HG03108 (cell line): ENCODE measurements around the gene TSSC4.

Experiments used
- ATAC-seq: cut with Tn5 transposase; IDR thresholded peaks from one replicate; pipeline ENCODE4 v1.9.1; 2021; ENCODE audit warnings: moderate library complexity; ENCODE audit not compliant: unreplicated experiment

TSSC4 gene

GRCh38 chr11:2368851-2369180 lies 31.7 kb upstream of the TSSC4 start:
- no peak for ATAC-seq

DNA sequence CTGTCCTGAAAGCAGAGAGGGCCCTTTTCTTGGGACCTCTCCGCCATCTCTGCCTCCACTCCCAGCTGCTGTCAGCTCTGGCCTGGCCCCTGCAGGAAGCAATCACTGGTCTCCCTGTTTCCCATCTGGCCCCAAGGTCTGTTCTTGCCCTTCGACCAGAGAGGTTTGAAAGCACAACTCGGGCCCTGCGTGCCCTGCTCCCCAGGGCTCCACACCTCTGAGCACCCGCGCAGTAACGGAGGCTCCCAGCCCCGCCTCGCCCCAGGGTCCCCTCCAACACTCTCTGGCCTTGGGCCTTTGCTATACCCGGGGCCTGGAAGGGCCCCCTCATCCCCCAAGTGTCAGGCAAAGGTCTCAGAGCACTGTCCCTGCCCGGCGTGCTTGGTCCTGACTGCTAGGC lies 31.2 kb upstream of the TSSC4 start:
- no peak for ATAC-seq

DNA sequence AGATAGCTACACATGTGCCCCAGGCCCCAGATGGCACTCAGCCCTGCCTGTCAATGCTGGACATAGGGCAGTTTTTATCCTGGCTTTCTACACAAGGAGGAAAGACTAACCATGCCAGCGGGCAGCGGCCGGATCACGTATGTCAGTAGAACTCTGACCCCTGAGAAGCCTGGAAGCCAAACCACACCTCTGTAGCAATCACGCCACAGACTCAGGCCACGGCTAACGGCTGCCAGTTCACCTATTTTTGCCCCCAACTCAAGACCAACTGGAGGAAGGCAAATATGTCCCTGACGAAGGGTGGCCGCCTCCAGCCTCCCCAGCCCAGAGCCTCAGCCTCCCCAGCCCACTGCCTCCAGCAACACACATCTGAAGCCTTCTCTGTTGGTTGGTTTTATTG lies 30.7 kb upstream of the TSSC4 start:
- ATAC-seq: no peak

DNA sequence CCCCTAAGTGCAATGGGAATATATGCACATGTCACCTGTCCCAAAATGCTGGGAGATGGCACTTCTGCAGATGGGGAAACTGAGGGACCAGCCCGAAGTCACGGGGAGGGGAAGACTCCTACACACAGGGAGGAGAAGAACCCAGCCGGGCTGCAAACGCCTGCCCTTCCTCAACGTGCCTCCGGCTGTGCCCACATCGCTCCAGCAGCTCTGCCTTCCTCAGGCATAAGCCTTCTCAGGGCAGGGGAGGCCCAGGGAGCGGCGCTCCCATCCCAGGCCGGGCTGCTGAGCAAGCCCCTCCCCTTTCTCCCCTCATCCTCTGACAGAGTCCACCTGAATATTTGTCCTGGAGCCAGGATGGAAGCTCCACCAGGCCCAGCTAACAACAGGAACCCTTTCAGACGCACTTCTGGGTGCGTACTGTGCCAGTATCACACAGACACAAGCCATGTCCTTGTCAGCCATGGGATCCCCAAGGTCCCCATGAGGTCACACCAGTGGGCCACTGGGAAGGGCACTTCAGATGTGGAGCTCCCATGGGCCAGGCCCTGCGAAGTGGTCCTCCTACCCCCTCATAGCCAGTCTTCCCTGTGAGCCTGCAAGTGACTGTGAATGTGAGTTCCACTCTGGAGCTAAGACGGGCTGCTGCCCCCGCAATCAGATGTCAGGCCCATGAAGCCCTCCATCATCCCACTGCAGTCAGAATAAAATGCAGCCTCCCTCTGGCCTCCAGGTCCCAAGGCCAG lies 25.9 kb upstream of the TSSC4 start:
- ATAC-seq: no peak

DNA sequence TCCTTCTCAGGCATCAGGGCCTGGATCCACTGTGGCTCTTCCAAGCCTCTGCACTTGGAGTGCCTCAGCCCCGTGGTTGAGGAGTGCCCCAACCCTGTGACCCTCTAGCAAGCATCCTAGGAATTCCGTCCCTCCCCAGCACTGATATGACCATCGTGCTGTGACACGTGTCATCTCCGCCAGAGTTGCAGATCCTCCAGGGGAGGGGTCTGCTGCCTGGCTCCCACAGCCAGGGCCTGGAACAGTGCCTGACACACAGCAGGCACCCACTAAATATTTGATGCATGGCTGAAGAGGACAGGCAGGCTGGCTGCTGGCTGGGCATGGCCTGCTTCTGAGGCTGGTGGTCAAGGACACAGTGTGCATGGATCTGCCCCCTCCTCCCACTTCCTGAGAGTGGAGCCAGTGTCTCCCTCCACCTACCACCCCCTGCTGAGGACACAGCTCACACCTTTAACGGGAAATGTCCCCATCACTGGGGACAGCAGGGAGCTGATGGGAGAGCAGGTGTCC lies 25.2 kb upstream of the TSSC4 start:
- ATAC-seq: no peak

DNA sequence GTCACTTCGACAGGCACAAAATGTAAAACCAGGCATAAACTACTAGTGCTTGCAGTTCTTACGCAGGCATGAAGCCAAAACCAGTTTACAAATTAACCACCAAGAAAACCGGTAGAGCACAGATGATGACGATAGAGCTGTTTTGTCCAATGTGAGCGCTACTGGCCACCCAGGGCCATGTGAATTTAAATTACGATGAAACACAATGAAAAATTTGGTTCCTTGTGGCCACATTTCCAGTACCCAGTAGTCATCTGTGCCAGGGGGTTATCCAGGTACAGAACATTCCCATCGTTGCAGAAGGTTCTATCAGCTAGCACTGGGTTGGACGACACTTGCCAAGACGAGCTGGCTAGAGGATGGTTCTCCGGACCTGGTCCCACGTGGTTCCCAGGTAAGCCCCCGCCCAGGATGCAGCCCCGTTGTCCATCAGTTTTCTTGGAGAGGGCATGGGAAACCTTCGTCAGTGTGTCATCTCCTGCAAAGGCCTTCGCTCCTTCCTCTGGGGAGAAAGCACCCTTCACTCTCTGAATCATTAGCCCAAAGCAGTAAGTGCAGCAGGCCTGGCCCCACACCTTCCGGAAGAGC lies 24.5 kb upstream of the TSSC4 start:
- no peak for ATAC-seq

DNA sequence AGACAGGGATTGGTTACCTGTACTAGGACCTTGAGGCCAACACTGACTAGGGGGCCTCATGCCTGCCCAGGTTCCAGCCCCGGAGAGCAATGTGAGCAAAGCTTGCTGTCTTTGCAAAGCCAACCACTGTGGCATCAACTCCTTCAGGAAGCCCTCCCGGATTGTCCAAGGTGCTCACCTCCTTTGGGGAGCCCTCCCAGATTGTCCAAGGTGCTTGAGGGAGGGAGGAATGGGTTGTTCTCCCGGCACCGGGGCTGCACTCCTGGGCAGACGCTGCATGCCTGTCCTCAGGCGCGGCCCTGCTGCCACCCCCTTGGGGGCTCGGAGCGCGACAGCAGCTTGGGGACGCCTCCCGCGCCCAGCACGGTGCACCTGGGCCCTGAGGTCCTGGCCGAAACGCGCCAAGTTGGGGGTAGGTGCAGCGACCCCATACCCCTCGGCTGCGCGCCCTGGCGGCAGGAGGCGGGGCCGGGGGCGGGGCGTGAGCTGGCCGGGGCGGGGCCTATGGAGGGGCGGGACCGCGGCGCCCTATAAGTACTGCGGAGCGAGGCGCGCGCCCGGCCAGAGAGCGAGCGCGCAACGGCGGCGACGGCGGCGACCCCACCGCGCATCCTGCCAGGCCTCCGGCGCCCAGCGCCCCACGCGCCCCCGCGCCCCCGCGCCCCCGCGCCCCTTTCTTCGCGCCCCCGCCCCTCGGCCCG lies 23.6 kb upstream of the TSSC4 start, which contains the start of gene CD81:
TSS of gene CD81 (plus strand) at position 560 of the 701 bp plus-strand sequence. CDS start 240 bp downstream, outside the sequence.
- ATAC-seq: no peak

DNA sequence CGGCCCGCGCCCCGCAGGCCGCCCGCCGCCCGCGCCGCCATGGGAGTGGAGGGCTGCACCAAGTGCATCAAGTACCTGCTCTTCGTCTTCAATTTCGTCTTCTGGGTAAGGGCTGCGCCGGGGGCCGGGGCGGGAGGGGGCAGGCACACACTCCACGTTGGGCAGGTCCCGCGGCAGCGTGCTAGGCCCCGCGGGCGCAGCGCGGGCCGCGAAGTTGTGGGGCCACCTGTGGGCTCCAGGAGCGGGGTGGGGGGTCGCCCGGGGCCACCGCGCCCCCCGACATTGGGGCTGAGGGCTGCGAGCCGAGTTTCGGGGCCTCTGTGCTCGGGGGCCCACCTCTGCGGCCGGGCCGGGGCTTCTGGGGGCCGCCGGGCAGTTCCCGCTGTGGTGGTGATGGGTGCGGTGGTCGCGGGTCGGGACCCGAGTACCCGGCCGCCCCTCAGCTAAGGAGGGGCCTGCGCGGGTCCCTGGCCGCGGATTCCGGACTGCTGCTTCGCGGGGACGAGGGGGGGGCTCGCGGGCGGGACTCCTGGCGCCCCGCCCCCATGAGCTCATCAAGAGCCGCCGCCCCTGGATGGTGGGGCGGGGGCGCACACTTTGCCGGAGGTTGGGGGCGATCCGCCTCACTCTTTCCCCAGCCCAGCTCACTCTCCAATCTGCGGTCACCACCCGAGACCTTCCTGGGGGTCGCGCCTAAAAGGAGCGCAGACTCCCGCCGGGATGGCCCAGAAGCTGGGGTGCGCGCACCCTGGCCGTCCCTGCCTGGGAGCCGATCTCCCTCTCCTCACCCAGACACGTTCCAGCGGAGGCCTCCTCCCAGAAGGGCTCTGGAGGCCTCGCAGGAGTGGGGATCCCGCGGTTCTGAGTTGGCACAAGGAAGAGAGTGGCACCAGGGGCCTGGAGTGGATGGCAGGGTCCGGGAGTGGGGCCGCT lies 22.8 kb upstream of the TSSC4 start:
- ATAC-seq: no peak

DNA sequence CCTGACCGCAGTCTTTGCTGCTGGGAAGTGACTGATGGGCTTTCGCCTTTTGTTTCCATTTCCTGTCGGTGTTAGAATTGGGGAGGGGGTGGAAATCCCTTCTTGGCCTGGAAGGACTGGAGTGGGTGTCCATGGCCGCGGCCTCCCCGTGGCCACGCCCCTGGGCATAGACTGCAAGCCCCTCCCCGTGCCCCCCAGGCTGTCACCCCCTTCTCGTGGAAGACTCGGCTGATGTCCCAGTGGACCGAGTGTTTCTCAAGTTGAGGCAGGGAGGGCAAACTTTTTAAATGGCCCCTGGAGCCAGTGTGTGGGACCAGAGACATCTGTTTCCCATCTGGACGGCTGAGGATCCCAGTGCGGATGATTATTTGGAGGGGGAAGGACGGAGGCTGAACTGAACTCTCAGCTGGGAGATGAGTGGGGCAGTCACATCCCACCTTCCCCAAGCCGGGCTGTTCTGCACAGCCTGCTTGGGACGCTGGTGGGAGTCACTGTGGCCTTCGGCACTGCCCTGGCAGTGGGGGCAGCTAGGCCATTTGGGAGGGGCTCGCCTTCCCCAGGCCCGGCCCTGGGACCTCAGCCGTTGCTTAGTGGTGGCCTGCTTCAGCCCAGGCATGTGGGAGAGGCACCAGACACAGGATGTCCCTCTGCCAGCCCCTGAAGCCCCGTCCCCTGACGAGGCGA lies 21.9 kb upstream of the TSSC4 start:
- ATAC-seq: no peak

GRCh38 chr11:2379466-2380174 lies 20.9 kb upstream of the TSSC4 start:
- ATAC-seq: no peak

- ATAC-seq: no peak
These were observed 20.2 kb upstream of the TSSC4 start for GRCh38 chr11:2380396-2380795.

GRCh38 chr11:2380807-2381350 lies 19.7 kb upstream of the TSSC4 start:
- ATAC-seq: no peak

GRCh38 chr11:2381494-2382128 lies 18.9 kb upstream of the TSSC4 start:
- ATAC-seq: no peak

DNA sequence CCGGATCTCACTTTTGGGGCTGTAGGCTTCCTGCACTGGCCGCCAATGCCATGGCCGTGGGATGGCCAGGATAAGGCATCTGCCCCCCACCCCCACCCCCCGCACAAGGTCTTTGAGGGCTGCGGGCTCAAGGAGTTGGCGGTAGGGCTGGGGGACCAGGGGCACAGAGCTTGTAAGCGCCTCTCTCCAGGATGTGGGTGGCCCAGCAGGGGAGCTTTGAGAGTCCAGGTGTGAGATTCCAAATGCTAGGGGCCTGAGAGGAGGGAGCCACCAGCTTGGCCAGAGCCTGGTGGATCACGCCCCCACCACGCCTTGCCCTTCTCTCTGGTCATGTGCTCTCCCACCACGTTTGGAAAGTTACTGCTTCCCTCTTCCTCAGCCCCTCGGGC lies 18.4 kb upstream of the TSSC4 start:
- ATAC-seq: no peak

DNA sequence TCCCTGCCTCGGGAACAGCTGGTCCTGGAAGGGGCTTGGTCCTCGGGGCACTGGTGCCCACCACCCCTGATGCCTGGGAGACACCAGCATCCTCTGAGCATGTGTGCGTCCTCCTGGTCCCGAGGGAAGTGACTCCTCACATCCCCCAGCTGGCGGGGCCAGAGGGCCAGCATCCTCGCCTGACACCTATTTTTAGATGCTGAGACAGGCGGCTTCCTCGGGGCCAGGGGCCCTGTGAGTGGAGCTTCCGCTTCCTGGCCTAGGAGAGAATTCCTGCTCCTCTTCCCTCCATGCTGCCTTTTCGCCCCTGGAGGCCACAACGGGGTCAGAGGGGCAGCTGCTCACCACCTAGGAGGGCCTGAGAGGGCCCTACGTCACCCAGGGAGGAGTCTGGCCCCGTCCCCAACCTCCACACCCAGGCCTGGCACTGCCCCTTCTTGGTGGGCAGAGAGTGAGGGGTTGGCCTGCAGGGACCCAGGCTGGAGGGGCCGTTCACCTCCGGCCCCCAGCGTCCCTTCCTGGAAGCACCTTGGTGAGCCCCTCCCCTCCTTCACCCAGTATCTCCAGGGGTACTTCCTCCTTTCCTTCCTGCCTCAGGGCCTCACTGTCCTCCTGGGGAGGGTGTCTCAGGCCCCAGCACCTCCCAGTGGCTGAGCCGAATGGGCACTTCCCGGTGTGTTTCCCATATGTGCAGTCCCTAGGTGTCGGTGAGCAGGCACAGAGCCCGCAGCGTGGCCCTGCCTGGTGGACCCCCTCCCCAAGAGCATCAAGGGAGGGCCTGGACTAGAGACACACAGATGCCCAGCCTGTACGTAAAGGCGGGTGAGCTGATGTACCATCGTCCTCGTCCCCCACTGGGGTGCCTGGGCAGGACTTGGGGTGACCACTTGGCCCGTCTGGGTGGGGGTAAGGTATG lies 17.4 kb upstream of the TSSC4 start:
- no peak for ATAC-seq

GRCh38 chr11:2383852-2384804 lies 16.4 kb upstream of the TSSC4 start:
- ATAC-seq: no peak
